Measurements from ENCODE around the gene ZEB2.

ZEB2 gene

DNA sequence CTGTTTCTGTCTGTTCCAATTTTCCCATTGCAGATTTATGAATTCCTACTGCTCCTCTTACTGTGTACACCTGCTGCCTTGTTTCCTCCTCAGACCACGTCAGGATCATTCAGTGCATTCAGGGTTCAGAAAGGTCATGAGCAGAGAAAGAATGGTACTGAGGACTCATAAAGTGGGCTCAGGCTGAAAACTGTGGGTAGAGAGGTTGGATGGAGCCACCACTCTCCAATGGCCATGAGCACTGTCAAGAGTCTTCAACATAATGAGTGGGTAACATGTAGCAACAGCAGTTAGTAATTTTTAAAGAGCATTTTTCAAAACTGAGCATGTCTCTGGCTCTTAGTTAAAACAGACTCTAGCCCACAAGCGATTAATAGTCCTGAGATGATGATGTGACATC, 138.2 kb downstream of the ZEB2 start:
- peaks cover 15% of the 10 kb centered on the region for H3K4me1 ChIP-seq (ENCODE audit: insufficient read depth, low read length)
- DNase-seq (no peak), ATAC-seq (ENCODE audit: insufficient read depth, low read depth) (no peak)
- no peak overlapping the region for H3K4me2 ChIP-seq (ENCODE audit: insufficient read depth, low read length)
- H2AFZ ChIP-seq (ENCODE audit: low read depth, low read length): no peak overlapping the region
- TF ChIP-seq, protein P1, sequence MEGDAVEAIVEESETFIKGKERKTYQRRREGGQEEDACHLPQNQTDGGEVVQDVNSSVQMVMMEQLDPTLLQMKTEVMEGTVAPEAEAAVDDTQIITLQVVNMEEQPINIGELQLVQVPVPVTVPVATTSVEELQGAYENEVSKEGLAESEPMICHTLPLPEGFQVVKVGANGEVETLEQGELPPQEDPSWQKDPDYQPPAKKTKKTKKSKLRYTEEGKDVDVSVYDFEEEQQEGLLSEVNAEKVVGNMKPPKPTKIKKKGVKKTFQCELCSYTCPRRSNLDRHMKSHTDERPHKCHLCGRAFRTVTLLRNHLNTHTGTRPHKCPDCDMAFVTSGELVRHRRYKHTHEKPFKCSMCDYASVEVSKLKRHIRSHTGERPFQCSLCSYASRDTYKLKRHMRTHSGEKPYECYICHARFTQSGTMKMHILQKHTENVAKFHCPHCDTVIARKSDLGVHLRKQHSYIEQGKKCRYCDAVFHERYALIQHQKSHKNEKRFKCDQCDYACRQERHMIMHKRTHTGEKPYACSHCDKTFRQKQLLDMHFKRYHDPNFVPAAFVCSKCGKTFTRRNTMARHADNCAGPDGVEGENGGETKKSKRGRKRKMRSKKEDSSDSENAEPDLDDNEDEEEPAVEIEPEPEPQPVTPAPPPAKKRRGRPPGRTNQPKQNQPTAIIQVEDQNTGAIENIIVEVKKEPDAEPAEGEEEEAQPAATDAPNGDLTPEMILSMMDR (IDR thresholded peaks at IDR 0.05; ENCODE audit: borderline replicate concordance, extremely low read depth, low read length, poor library complexity, severe bottlenecking): no peak
- TF ChIP-seq EZH2 (IDR thresholded peaks at IDR 0.05; ENCODE audit: borderline replicate concordance, low read depth, low read length, severe bottlenecking): no peak
- H3K79me2 ChIP-seq (ENCODE audit: insufficient read depth, low read length): no peaks in the 10 kb centered on the region
- no peaks in the 10 kb centered on the region for H3K9me3 ChIP-seq (ENCODE audit: insufficient read depth, low read length, severe bottlenecking)
- H3K27ac ChIP-seq (ENCODE audit: low read length): no peak overlapping the region
- H3K9ac ChIP-seq (ENCODE audit: low read depth, low read length): no peak overlapping the region
- no peaks in the 10 kb centered on the region for H3K36me3 ChIP-seq (ENCODE audit: insufficient read depth, low read length)
- no peaks in the 10 kb centered on the region for H3K27me3 ChIP-seq (ENCODE audit: insufficient read depth, low read length, poor library complexity)
- no peaks in the 10 kb centered on the region for H4K20me1 ChIP-seq (ENCODE audit: insufficient read depth, low read length)
- H3K4me3 ChIP-seq (ENCODE audit: low read depth in 1 of 2, low read length in 2 of 2): no peak overlapping the region

DNA sequence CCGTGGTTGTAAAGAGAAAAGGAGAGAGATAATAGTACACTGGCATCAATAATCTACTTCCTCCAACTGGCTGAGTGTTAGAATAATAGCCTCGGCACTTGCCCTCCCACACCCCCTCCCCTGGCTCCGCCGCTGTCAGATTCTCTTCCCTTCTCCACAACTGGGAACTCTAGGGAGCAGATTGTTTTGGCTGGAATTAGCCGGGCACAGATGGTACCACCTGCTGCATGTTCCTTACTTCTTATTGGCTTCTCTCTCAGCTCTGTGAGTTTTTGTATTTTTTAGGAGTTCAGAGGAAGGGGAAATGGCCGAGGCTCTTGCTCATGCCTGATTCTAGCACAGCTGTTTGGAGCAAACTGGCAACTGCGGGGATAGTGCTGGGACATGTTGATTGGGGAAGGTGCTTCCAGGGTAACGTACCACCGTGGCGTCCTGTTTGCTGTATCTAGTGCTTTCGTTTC, 140.0 kb downstream of the ZEB2 start:
- Histone ChIP-seq H3K9me3 (ENCODE audit: insufficient read depth, low read length, severe bottlenecking) (no peaks in the 10 kb centered on the region), H3K4me3 (ENCODE audit: low read depth in 1 of 2, low read length in 2 of 2) (no peak overlapping the region), H3K79me2 (ENCODE audit: insufficient read depth, low read length) (no peaks in the 10 kb centered on the region), H3K4me1 (ENCODE audit: insufficient read depth, low read length) (peaks cover 15% of the 10 kb centered on the region), H2AFZ (ENCODE audit: low read depth, low read length) (no peak overlapping the region), H3K27ac (ENCODE audit: low read length) (no peak overlapping the region), H3K27me3 (ENCODE audit: insufficient read depth, low read length, poor library complexity) (no peaks in the 10 kb centered on the region), H3K9ac (ENCODE audit: low read depth, low read length) (no peak overlapping the region), H3K36me3 (ENCODE audit: insufficient read depth, low read length) (no peaks in the 10 kb centered on the region), H4K20me1 (ENCODE audit: insufficient read depth, low read length) (no peaks in the 10 kb centered on the region), H3K4me2 (ENCODE audit: insufficient read depth, low read length) (no peak overlapping the region)
- no peak for TF ChIP-seq EZH2 (IDR thresholded peaks at IDR 0.05; ENCODE audit: borderline replicate concordance, low read depth, low read length, severe bottlenecking)
- TF ChIP-seq, protein P1 (IDR thresholded peaks at IDR 0.05; ENCODE audit: borderline replicate concordance, extremely low read depth, low read length, poor library complexity, severe bottlenecking): no peak
- no peak for ATAC-seq (ENCODE audit: insufficient read depth, low read depth)
- no peak for DNase-seq

DNA sequence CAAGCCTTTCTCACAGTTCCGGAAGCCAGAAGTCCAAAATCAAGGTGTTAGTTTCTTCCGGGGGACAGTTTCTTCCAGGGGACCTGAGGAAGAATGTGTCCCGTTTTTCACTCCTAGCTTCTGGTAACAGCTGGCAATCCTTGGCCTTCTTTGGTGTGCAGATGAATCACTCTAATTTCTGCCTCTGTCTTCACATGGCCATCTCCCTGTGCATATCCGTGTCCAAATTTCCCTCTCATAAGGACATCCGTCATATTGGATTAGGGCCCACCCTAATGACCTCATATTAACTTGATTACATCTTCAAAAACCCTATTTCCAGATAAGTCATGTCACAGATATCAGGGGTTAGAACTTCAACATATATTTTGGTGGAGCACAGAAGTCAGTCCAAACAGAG, 141.4 kb downstream of the ZEB2 start:
- no peak for ATAC-seq (ENCODE audit: insufficient read depth, low read depth)

More for the DNA sequence above, 141.4 kb downstream of the ZEB2 start:
- DNase-seq: no peak
- Histone ChIP-seq H3K4me2 (ENCODE audit: insufficient read depth, low read length) (no peak overlapping the region), H3K9me3 (ENCODE audit: insufficient read depth, low read length, severe bottlenecking) (no peaks in the 10 kb centered on the region), H3K27ac (ENCODE audit: low read length) (no peak overlapping the region), H2AFZ (ENCODE audit: low read depth, low read length) (no peak overlapping the region), H3K4me3 (ENCODE audit: low read depth in 1 of 2, low read length in 2 of 2) (no peak overlapping the region), H4K20me1 (ENCODE audit: insufficient read depth, low read length) (no peaks in the 10 kb centered on the region), H3K27me3 (ENCODE audit: insufficient read depth, low read length, poor library complexity) (no peaks in the 10 kb centered on the region), H3K79me2 (ENCODE audit: insufficient read depth, low read length) (no peaks in the 10 kb centered on the region), H3K9ac (ENCODE audit: low read depth, low read length) (no peak overlapping the region), H3K36me3 (ENCODE audit: insufficient read depth, low read length) (no peaks in the 10 kb centered on the region), H3K4me1 (ENCODE audit: insufficient read depth, low read length) (peaks cover 12% of the 10 kb centered on the region)
- TF ChIP-seq, protein P1 (IDR thresholded peaks at IDR 0.05; ENCODE audit: borderline replicate concordance, extremely low read depth, low read length, poor library complexity, severe bottlenecking): no peak
- TF ChIP-seq EZH2 (IDR thresholded peaks at IDR 0.05; ENCODE audit: borderline replicate concordance, low read depth, low read length, severe bottlenecking): no peak
